ENCODE measurements around the gene HIVEP3. TPM values are rescaled to one million over a fixed set of nuclear protein-coding genes. Genes with fewer than 3 reads are reported as not detected.
"Not testable (repeated sequence)": the region's sequence is repeated elsewhere in the genome, so short reads cannot be mapped to it uniquely, and the experiment has no call there.

Gene HIVEP3
- total RNA-seq, 2 donors from 2014 or later = 0.13 to 0.99 TPM

- Histone ChIP-seq H3K4me1 (ENCODE audit: control insufficient read depth, insufficient read depth, low read length) (no peaks in the 10 kb centered on the region), H3K27ac (ENCODE audit: low read depth, low read length) (no peak overlapping the region), H3K4me3 (ENCODE audit: low read length) (no peak overlapping the region), H3K9ac (ENCODE audit: extremely low read depth, low read length, poor library complexity, severe bottlenecking) (no peak overlapping the region), H3K36me3 (ENCODE audit: control insufficient read depth, insufficient read depth, low read length) (no peaks in the 10 kb centered on the region), H3K9me3 (ENCODE audit: control insufficient read depth, low read length) (peaks cover 7% of the 10 kb centered on the region), H3K27me3 (ENCODE audit: control insufficient read depth, insufficient read depth, low read length, poor library complexity, severe bottlenecking) (peaks cover 15% of the 10 kb centered on the region)
- no peak overlapping the region for H3K27ac Mint-ChIP-seq
- no peak overlapping the region for H3K4me3 Mint-ChIP-seq
- H3K27me3 Mint-ChIP-seq (ENCODE audit: insufficient read depth) = peaks cover 7% of the 10 kb centered on the region
- no peak for TF ChIP-seq CTCF (conservative IDR thresholded peaks at IDR 0.05)
- peaks cover 10% of the 10 kb centered on the region for H3K9me3 Mint-ChIP-seq
- H3K36me3 Mint-ChIP-seq (ENCODE audit: low read depth) = no peaks in the 10 kb centered on the region
- H3K4me1 Mint-ChIP-seq = no peaks in the 10 kb centered on the region
- DNase-seq = no peak
These were observed 8.4 kb upstream of the HIVEP3 start for GRCh38 chr1:41927118-41927517.

GRCh38 chr1:41925712-41926111 lies 7.0 kb upstream of the HIVEP3 start:
- peaks cover 6% of the 10 kb centered on the region for H3K27me3 Mint-ChIP-seq (ENCODE audit: insufficient read depth)
- Histone ChIP-seq H3K27me3 (ENCODE audit: control insufficient read depth, insufficient read depth, low read length, poor library complexity, severe bottlenecking) (peaks cover 11% of the 10 kb centered on the region), H3K4me3 (ENCODE audit: low read length) (no peak overlapping the region), H3K9ac (ENCODE audit: extremely low read depth, low read length, poor library complexity, severe bottlenecking) (no peak overlapping the region), H3K27ac (ENCODE audit: low read depth, low read length) (no peak overlapping the region), H3K4me1 (ENCODE audit: control insufficient read depth, insufficient read depth, low read length) (no peaks in the 10 kb centered on the region), H3K36me3 (ENCODE audit: control insufficient read depth, insufficient read depth, low read length) (no peaks in the 10 kb centered on the region), H3K9me3 (ENCODE audit: control insufficient read depth, low read length) (peaks cover 11% of the 10 kb centered on the region)
- no peak overlapping the region for H3K27ac Mint-ChIP-seq
- H3K4me1 Mint-ChIP-seq = no peaks in the 10 kb centered on the region
- H3K9me3 Mint-ChIP-seq = peaks cover 12% of the 10 kb centered on the region
- no peak for TF ChIP-seq CTCF (conservative IDR thresholded peaks at IDR 0.05)
- DNase-seq = no peak
- WGBS, 2 experiments (ENCODE audit: insufficient coverage in 1 of 2, insufficient read length in 1 of 2) = 67% methylated on average over 1 of the region's 1 CpG; no CpG with 5 or more reads in 1 of the 2 experiments
- no peak overlapping the region for H3K4me3 Mint-ChIP-seq
- H3K36me3 Mint-ChIP-seq (ENCODE audit: low read depth) = no peaks in the 10 kb centered on the region

- Histone ChIP-seq H3K4me1 (ENCODE audit: control insufficient read depth, insufficient read depth, low read length) (no peaks in the 10 kb centered on the region), H3K4me3 (ENCODE audit: low read length) (no peak overlapping the region), H3K36me3 (ENCODE audit: control insufficient read depth, insufficient read depth, low read length) (no peaks in the 10 kb centered on the region), H3K27ac (ENCODE audit: low read depth, low read length) (no peak overlapping the region), H3K27me3 (ENCODE audit: control insufficient read depth, insufficient read depth, low read length, poor library complexity, severe bottlenecking) (peaks cover 3% of the 10 kb centered on the region), H3K9me3 (ENCODE audit: control insufficient read depth, low read length) (peaks cover 11% of the 10 kb centered on the region), H3K9ac (ENCODE audit: extremely low read depth, low read length, poor library complexity, severe bottlenecking) (no peak overlapping the region)
- Mint-ChIP-seq H3K9me3 (peaks cover 12% of the 10 kb centered on the region), H3K4me3 (no peak overlapping the region), H3K36me3 (ENCODE audit: low read depth) (no peaks in the 10 kb centered on the region), H3K27ac (no peak overlapping the region), H3K4me1 (peaks cover 4% of the 10 kb centered on the region), H3K27me3 (ENCODE audit: insufficient read depth) (peaks cover 5% of the 10 kb centered on the region)
- TF ChIP-seq CTCF (conservative IDR thresholded peaks at IDR 0.05) = no peak
- DNase-seq = no peak
- WGBS, 2 experiments (ENCODE audit: insufficient coverage in 1 of 2, insufficient read length in 1 of 2) = 84 to 86% methylated on average over 2 of the region's 2 CpGs
These were observed 6.2 kb upstream of the HIVEP3 start for GRCh38 chr1:41924911-41925310.

GRCh38 chr1:41921271-41921670 lies 2.5 kb upstream of the HIVEP3 start:
- H3K4me3 ChIP-seq (ENCODE audit: low read length); H3K4me3 Mint-ChIP-seq; H3K36me3 ChIP-seq (ENCODE audit: control insufficient read depth, insufficient read depth, low read length); H3K27ac Mint-ChIP-seq; H3K27ac ChIP-seq (ENCODE audit: low read depth, low read length); H3K36me3 Mint-ChIP-seq (ENCODE audit: low read depth); DNase-seq; H3K9ac ChIP-seq (ENCODE audit: extremely low read depth, low read length, poor library complexity, severe bottlenecking); H3K4me1 ChIP-seq (ENCODE audit: control insufficient read depth, insufficient read depth, low read length): not testable (repeated sequence)
- peaks cover 11% of the 10 kb centered on the region for H3K9me3 ChIP-seq (ENCODE audit: control insufficient read depth, low read length)
- Mint-ChIP-seq H3K27me3 (ENCODE audit: insufficient read depth) (peaks cover 35% of the 10 kb centered on the region), H3K4me1 (peaks cover 24% of the 10 kb centered on the region), H3K9me3 (peaks cover 12% of the 10 kb centered on the region)
- H3K27me3 ChIP-seq (ENCODE audit: control insufficient read depth, insufficient read depth, low read length, poor library complexity, severe bottlenecking) = peaks cover 33% of the 10 kb centered on the region
- WGBS, 2 experiments (ENCODE audit: insufficient coverage in 1 of 2, insufficient read length in 1 of 2) = 91 to 93% methylated on average over 2 of the region's 2 CpGs
